ENCODE results near the gene IGDCC3.

The IGDCC3 gene

DNA sequence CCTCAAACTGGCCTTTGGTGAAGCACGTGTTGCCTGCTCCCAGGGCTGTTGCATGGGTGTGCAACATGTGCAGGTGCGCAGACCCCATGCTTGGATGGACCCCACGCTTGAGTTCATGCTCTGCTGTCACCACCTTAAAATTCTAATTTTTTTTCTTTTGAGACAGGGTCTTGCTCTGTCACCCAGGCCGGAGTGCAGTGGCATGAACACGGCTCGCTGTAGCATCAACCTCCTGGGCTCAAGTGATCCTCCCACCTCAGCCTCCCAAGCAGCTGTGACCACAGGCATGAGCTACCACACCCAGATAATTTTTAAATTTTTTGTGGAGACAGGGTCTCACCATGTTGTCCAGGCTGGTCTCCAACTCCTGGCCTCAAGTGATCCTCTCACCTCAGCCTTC, 9.1 kb upstream of the IGDCC3 start:
- no peak for DNase-seq

DNA sequence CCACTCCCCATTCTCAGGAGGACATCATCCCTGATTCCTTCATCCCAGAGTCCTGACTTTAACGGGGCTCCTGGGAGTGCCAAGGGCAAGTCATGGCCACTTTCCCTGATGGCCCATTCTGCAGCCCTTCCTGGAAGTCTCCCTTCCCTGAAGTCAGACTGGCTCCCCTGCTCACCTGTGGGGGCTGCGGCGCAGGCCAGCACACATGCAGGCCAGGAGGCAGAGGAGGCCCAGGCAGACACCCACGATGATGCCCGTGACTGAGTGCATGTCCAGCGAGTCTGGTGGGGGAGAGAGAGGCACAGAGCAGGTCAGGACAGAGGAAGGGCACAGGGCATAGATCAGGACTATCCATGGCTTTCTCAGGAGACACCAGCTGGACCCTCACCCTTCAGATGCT, 8.6 kb upstream of the IGDCC3 start:
- DNase-seq = no peak

DNA sequence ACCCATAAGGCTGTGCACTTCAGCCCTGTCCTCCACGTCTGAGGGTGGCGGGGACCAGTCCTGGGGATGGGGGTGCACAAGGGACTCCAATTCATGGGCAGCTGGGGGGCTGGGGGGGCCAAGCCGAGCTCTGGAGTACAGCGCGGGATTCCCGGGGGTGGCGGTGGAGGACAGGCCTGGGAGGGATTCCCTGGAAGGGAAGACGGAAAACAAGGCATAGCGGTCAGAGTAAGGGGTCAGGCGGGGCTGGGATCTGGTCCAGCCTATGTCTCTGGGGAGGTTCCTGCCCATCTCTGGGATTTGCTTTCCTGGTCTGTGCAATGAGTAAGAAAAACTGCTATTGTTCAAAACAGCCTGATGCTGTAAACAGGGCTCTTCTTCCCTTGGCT, 8.1 kb upstream of the IGDCC3 start:
- DNase-seq = peak in 2 of 14 donors; percentile 57 to 62

- DNase-seq = peak; percentile 29 to 86 (median 74)
Observed at GRCh38 chr15:65384895-65385869, 7.4 kb upstream of the IGDCC3 start.

- DNase-seq = peak in 1 of 14 donors; percentile 51
Observed at GRCh38 chr15:65384505-65384894, 6.7 kb upstream of the IGDCC3 start.

DNA sequence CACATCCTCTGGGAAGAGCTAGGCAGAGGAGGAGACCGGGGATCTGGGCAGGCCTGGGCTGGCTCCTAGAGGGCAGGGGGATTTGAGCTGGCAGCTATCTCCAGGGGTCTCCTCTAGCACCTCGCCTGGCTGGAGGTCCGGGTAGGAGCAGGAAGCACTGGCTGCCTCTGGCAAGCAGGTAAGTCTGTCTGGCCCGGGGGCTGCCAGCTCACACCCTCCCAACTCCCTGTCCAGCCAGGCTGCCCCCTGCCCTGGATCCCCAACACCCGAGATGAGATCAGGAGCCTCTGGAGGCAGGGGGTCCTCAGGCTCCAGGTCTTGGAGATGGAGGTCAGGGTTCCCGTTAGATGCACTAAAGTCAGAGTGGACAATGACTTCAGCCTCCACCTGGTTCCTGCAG, 6.2 kb upstream of the IGDCC3 start:
- no peak for DNase-seq

- DNase-seq = no peak
Observed at GRCh38 chr15:65383456-65383855, 5.7 kb upstream of the IGDCC3 start.

DNA sequence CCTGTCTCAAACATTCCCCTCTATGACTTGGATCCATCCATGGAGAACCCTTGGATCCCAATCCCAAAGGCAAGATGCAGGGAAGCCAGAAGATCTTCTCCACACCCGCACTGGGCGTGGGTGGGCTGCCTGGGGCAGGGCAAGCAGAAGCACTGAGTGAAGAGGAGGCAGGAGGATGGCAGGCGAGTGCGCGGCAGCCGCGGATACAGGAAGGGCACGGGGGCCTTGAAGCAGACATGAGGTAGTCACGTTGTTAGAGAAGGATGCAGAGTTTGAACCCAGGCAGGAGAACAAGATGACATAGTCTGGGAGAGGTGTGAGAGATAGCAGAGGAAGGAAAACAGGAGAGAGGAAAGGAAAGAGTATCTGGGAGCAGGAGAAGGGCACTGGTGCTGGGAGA, 5.1 kb upstream of the IGDCC3 start:
- DNase-seq = no peak

DNA sequence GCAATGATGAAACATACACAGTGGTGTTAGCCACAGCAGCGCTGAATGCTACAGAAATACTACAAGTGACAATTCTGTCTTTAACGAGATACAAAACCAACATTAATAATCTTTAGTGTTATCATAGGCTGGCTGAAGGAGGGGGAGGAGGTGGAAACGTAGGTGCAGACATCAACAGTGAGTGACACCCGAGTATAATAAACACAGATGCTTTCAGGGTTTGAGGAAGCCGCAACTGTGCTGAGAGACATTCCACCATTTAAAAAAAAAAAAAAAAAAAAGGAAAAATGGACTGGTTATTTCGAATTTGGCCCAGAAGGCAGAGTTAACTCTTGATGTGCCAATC, 4.3 kb upstream of the IGDCC3 start:
- no peak for DNase-seq

GRCh38 chr15:65381445-65382145, 3.8 kb upstream of the IGDCC3 start:
- DNase-seq = no peak

DNA sequence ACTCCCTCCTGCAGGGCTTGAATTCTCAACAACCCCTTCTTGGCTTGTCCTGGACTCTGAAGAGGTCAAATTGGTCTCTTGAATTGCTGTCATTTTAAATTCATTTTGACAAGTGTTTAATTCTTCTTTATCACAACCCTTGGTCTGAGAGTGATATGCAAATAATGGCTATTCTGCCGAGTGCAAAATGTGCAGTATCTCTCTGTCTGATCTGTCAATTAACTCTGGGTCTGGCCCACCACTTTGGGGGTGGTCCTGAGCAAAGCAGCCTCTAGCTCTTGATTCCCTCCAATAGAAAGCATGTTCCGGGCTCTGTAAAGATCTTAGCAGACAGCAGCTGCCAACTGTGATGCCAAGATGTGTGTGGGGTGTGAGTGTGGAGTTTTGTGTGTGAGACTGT, 2.2 kb upstream of the IGDCC3 start:
- no peak for DNase-seq

DNA sequence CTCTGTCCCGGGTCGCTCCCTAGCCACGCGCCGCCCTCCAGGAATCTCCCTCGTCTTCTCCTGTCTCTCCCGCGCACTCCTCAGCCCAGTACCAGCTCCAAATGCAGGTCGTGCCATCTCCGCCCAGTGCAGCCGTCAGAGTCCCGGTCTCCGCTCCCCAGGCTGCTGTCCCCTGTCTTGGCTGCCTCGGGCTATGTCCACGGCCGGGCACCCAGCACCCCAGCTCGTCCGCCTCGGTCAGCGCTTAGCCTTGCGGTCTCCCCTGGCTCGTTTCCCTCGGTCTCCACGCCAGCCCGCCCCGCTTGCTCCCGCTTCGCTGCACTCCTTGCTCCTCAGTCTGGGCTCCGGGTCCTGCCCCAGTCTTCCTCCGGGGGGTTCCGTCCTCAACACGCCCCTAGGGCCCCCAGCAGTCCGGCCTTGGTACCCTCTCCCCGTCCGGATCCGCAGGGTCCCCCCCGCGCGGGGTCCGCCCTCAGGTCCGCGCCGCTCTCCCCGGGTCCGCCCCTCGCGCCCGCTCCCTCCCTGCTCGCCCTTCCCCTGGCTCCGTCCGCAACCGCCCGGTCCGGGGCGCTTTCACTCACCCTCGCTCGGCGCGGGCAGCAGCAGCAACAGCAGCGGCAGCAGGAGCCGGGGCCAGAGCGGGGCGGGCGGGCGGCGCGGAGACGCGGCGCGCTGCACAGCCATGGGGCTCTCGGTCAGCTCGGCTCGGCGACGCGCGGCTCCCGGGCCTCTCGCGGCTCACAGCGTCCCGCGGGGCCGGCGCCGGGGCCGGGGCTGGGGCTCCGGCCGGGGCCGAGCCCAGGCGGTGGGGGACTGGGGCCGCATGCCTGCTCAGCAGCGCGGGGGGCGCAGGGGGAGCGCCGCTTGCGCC, 462 bp downstream of the IGDCC3 start:
- peak in 11 of 14 donors; percentile 24 to 68 (median 50) for DNase-seq

- peak in 2 of 14 donors; percentile 22 to 51 for DNase-seq
Observed at GRCh38 chr15:65376767-65377104, 1.1 kb downstream of the IGDCC3 start.

- no peak for DNase-seq
Observed at GRCh38 chr15:65375871-65376607, 1.8 kb downstream of the IGDCC3 start.

DNA sequence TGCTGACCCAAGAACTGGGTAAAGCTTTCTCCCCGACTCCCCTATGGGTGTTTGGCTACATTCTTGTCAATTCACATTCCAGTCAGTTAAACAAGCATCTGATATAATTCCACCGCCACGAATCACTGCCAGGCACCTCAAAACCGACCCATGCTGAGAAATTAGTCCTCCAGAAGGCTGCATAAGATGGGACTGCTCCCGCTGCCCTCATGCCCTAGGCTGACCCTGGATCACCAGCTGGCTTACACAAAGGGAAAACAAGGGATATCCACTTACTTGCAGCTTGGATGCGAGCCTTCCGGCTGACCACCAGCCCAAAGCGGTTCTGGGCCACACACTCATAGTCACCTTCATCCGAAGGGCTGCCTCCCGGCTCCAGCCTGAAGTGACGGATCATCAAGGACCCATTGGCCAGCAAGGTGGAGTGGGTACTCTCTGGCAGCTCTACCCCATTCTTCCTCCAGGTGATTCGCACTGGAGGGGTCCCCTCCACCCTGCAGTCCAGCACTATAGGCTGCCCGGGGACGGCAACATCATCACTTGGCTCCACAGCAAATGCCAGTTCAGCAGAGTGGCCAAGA, 2.9 kb downstream of the IGDCC3 start:
- DNase-seq = no peak

DNA sequence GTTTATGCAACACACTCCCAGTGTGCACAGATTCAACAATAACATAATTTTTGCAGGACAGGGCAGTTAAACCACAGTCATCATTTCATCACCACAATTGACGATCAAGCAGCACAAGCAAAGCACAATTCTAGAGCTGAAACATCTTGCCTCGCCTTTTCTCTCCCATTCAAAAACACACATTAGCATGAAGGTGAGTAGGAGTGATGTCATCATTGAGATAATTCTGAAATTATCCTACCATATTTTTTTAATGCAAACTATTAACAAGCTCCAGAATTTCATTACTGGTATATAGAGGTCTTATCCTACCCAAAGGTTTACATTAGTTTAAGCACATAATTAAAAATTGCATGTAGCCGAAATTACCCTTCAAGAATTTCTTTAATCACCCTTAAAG, 3.5 kb downstream of the IGDCC3 start:
- no peak for DNase-seq

GRCh38 chr15:65373163-65373651, 4.6 kb downstream of the IGDCC3 start:
- peak in 1 of 14 donors; percentile 23 for DNase-seq

DNA sequence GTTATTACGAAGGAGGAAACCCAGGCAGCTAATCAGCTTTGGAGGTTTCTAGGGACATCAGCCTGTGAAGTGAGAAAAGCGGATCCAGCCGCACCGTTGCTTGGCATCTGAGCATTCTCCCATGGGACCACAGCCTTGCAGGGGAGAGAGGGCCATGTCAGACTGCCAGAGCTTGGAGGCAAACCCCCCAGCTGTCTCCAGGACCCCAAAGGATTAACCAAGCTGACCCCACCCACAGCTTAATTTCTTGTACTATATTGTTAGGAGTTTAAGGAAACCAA, 5.1 kb downstream of the IGDCC3 start:
- DNase-seq = no peak

GRCh38 chr15:65371976-65372786, 5.6 kb downstream of the IGDCC3 start:
- DNase-seq = no peak

DNA sequence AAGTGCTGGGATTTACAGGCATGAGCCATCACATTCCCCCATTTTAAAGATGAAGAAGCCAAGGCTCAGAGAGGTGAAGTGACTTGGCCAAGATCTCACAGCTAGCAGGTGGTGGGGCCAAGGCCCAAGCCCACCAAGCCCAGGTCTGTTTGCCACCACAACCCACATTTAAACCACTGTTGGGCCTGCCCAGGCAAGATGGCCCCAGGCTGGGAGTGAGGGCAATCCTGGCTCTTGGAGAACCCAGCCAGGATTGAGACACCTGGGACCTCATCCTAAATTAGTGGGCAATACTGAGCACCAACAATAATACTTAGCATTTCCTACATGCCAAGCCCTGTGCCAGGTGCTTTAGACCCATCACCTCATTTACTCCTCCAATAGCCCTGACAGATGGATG, 6.9 kb downstream of the IGDCC3 start:
- no peak for DNase-seq

- DNase-seq = no peak
Observed at GRCh38 chr15:65369651-65370050, 8.2 kb downstream of the IGDCC3 start.

Data from C1 segment of cervical spinal cord (tissue), 14 donors.